Measurements from ENCODE around the gene PKDCC.
"Not testable (repeated sequence)": the region's sequence is repeated elsewhere in the genome, so short reads cannot be mapped to it uniquely, and the experiment has no call there.

Gene PKDCC

DNA sequence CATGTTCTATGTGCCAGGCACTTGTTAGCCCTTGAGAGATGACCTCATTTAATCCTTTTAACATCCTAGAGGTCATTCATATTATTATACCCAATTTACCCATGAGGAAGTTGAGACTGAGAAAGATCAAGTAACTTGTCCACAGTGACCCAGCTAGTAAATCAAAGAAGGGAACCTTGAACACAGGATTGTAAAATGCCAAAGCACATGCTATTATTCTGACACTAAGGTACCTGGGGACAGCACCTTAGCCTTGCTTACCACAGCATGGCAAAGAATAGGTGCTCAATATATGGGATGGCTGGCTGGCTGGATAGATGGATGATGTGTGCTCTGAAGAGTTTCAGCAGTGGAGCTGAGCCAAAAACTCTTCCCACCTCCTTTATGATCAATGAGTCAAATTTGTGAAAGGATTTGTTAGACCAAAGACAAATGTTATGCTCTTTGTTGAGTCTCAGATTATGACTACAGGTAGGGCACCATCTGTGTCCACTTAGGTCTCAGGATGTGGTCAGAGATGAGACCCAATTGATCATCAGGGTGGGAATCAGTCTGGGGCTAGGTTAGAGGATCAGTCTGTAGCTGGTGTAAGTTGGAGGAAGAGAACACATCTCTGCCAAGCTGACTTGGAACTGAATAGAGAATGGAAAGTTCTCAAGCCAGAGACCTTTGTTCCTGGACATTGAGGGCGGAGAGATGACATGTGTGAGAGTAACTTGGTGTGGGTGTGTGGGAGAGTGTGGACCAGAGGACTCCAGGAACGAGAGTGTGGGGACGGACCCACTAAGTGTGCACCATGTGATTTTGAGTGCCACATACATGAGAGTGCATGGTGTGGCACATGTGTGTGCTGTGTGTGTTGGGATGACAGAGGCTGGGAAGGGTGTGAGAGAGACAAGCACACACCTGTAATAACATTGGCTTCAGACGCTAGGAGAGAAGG, 16.3 kb upstream of the PKDCC start:
- no peak for TF ChIP-seq CTCF (IDR thresholded peaks at IDR 0.05; ENCODE audit: low read depth, low read length, missing control alignments)
- no peak overlapping the region for H3K4me3 ChIP-seq (ENCODE audit: low read depth, low read length)
- no peaks in the 10 kb centered on the region for H3K27me3 ChIP-seq (replicated peaks)
- H3K36me3 ChIP-seq (replicated peaks), result no peaks in the 10 kb centered on the region
- DNase-seq, result no peak
- in situ Hi-C loops (cut with HindIII; ENCODE audit: low pct_ligation_motif_present, low sequenced_read_pairs), result no loop called here
- no peak overlapping the region for H3K27ac ChIP-seq

DNA sequence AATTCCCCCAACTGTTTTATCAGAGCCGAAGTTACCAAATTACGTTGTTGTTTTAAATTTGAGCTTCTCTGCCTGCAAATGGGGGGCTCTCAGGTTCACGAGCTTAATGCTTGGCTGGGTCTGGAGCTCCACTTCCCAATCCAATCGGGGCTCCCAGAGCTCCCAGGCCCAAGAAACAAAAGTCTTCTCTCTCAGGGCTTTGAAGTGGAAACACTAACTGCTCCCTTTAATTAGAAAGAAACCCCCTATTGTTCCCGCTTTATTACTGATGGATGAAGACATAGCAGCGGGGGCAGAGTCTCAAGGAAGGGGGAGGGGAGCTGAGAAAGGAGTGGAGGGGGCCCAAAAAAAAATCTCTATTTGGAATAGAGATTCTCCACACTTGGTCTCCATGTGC, 15.6 kb upstream of the PKDCC start:
- no peak for TF ChIP-seq CTCF (IDR thresholded peaks at IDR 0.05; ENCODE audit: low read depth, low read length, missing control alignments)
- no peaks in the 10 kb centered on the region for H3K27me3 ChIP-seq (replicated peaks)
- no peaks in the 10 kb centered on the region for H3K36me3 ChIP-seq (replicated peaks)
- no peak for DNase-seq
- no peak overlapping the region for H3K4me3 ChIP-seq (ENCODE audit: low read depth, low read length)
- H3K27ac ChIP-seq, result no peak overlapping the region
- in situ Hi-C loops (cut with HindIII; ENCODE audit: low pct_ligation_motif_present, low sequenced_read_pairs), result no loop called here

- in situ Hi-C loops (cut with HindIII; ENCODE audit: low pct_ligation_motif_present, low sequenced_read_pairs), result no loop called here
- no peaks in the 10 kb centered on the region for H3K27me3 ChIP-seq (replicated peaks)
- no peak overlapping the region for H3K27ac ChIP-seq
- no peak for TF ChIP-seq CTCF (IDR thresholded peaks at IDR 0.05; ENCODE audit: low read depth, low read length, missing control alignments)
- no peak overlapping the region for H3K4me3 ChIP-seq (ENCODE audit: low read depth, low read length)
- DNase-seq, result no peak
- H3K36me3 ChIP-seq (replicated peaks), result no peaks in the 10 kb centered on the region
These were observed 15.1 kb upstream of the PKDCC start for GRCh38 chr2:42032745-42033144.

DNA sequence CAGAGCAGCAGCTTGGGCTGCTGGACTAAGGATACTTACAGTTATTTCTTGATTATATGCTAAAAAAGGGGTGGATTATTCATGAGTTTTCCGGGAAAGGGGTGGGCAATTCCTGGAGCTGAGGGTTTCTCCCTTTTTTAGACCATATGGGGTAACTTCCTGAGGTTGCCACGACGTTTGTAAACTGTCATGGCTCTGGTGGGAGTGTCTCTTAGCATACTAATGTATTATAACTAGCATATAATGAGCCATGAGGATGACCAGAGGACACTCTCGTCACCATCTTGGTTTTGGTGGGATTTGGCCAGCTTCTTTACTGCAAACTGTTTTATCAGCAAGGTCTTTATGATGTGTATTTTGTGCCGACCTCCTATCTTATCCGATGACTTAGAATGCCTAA, 13.7 kb upstream of the PKDCC start:
- H3K4me3 ChIP-seq (ENCODE audit: low read depth, low read length); H3K27me3 ChIP-seq (replicated peaks); H3K36me3 ChIP-seq (replicated peaks); DNase-seq; H3K27ac ChIP-seq; in situ Hi-C loops (cut with HindIII; ENCODE audit: low pct_ligation_motif_present, low sequenced_read_pairs): not testable (repeated sequence)

DNA sequence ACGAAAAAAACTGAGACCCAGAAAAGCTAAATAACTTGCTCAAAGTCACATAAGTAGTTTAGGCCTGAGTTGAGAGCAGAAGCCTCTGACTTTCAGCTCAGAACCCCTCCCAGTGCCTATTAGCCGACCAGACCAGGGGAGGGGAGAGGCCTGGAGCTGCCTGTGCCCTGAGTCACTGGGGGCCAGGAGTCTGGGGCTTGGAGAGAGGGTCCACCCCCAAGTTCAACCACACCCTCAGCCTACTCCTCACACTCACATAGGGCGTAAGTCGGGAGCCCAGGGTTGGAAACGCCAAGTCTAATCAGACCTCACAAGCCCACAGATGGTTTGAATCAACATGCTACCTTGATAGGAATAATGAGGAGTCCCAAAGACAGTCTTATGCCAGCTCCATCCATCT, 12.6 kb upstream of the PKDCC start:
- H3K27ac ChIP-seq, result no peak overlapping the region
- H3K27me3 ChIP-seq (replicated peaks), result no peaks in the 10 kb centered on the region
- no peak overlapping the region for H3K4me3 ChIP-seq (ENCODE audit: low read depth, low read length)
- in situ Hi-C loops (cut with HindIII; ENCODE audit: low pct_ligation_motif_present, low sequenced_read_pairs), result no loop called here
- no peak for DNase-seq
- H3K36me3 ChIP-seq (replicated peaks), result no peaks in the 10 kb centered on the region
- no peak for TF ChIP-seq CTCF (IDR thresholded peaks at IDR 0.05; ENCODE audit: low read depth, low read length, missing control alignments)

DNA sequence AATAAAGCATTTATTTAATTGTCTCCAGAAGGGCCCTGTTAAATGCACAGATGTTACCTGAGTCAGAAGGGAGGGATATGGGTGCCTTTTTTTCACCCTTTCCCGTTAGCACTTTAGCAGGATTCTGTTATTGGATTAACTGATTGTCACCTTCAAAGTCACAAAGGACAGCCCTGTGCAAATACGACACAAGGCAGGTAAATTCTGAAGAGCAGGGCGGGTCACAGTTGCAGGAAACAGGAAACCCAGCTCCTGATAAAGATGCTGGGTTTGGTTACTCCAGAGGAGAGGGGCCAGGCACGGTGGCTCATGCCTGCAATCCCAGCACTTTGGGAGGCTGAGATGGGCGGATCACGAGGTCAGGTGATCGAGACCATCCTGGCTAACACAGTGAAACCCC, 11.4 kb upstream of the PKDCC start:
- Histone ChIP-seq H3K4me3 (ENCODE audit: low read depth, low read length) (no peak overlapping the region), H3K27me3 (replicated peaks) (no peaks in the 10 kb centered on the region), H3K27ac (no peak overlapping the region), H3K36me3 (replicated peaks) (no peaks in the 10 kb centered on the region)
- no peak for TF ChIP-seq CTCF (IDR thresholded peaks at IDR 0.05; ENCODE audit: low read depth, low read length, missing control alignments)
- DNase-seq, result no peak
- in situ Hi-C loops (cut with HindIII; ENCODE audit: low pct_ligation_motif_present, low sequenced_read_pairs), result no loop called here

Data from brain microvascular endothelial cell (primary cell).